Colonic mucosa (tissue), 4 donors: Measurements from ENCODE around the gene CACNB4. TPM values are rescaled to one million over a fixed set of nuclear protein-coding genes. Genes with fewer than 3 reads are reported as not detected.

Experiments
- DNase-seq: peaks from one replicate; pipeline ENCODE4 v3.0.0-alpha.2; 2020
- H3K27ac ChIP-seq: fragments of 200-600 bp; one replicate; pipeline ENCODE4 v1.8.0; 2021
- H3K27me3 ChIP-seq: fragments of 200-600 bp; one replicate; pipeline ENCODE4 v1.8.0; 2021
- H3K36me3 ChIP-seq: fragments of 200-600 bp; one replicate; pipeline ENCODE4 v1.8.0; 2021
- H3K4me1 ChIP-seq: fragments of 200-600 bp; one replicate; pipeline ENCODE4 v1.8.0; 2021; ENCODE audit warnings: mild to moderate bottlenecking
- H3K4me3 ChIP-seq: fragments of 200-600 bp; one replicate; pipeline ENCODE4 v1.8.0; 2021
- H3K9ac ChIP-seq, 2 donors: one replicate each; pipeline ENCODE4 v1.7.0; 2013; ENCODE audit warnings: control low read depth in 2 of 2, low read depth in 2 of 2, low read length in 2 of 2
- H3K9me3 ChIP-seq: fragments of 200-600 bp; one replicate; pipeline ENCODE4 v1.8.0; 2021
- intact Hi-C: fragments of 100-400 bp; cut with DNase I; formaldehyde crosslinking; loops from one replicate; pipeline ENCODE4 v1.14.1; 2022
- total RNA-seq, 2 donors: library from RNA; stranded (reverse); fragmentation: NEBNext Ultra II Directional in 1 of 2; extraction: Animal tissue kit (Norgen Biotek cat#: 25700) in 1 of 2; gene quantifications; one replicate each; pipeline ENCODE4 v1.2.1, GENCODE V29; 2021
- TF ChIP-seq, protein P1 (sequence below): fragments of 200-600 bp; IDR thresholded peaks from one replicate; pipeline ENCODE4 v1.8.0; 2022; ENCODE audit warnings: antibody characterized with exemption, mild to moderate bottlenecking
- donor health status: healthy.
- donor health status: DM: no; HTN: no; CAD: no.
- donor health status: DM: no; HTN: no; CAD: no.

The CACNB4 gene
- total RNA-seq, 2 donors from 2014 or later, result 0.44 to 1.0 TPM

DNA sequence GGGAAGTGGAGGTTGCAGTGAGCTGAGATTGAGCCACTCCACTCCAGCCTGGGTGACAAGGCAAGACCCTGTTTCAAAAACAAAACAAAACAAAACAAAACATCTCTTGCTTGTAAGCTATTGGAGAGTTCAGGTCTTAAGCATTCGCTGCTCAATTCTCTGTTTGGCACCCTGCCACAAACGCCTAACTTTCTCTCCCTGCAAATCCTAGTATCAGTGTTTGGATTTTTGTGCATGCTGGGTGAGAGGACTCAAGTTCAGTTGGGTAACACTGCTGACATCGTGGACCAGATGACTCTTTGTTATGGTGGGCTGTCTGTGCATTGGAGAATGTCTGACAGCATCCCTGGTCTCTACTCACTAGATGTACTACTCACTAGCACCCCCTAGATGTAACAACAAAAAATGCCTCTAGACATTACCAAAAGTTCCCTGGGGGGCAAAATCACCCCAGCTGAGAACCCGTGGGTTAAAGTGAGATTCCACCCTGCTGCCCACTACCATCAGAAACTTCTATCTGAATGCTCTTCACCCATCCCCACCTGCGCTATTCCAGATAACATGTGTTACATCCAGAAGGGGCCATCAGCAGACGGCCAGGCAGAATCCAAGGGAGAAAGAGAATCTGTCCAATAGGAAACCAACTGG, 50.9 kb downstream of the CACNB4 start:
- no peak for DNase-seq
- TF ChIP-seq, protein P1, sequence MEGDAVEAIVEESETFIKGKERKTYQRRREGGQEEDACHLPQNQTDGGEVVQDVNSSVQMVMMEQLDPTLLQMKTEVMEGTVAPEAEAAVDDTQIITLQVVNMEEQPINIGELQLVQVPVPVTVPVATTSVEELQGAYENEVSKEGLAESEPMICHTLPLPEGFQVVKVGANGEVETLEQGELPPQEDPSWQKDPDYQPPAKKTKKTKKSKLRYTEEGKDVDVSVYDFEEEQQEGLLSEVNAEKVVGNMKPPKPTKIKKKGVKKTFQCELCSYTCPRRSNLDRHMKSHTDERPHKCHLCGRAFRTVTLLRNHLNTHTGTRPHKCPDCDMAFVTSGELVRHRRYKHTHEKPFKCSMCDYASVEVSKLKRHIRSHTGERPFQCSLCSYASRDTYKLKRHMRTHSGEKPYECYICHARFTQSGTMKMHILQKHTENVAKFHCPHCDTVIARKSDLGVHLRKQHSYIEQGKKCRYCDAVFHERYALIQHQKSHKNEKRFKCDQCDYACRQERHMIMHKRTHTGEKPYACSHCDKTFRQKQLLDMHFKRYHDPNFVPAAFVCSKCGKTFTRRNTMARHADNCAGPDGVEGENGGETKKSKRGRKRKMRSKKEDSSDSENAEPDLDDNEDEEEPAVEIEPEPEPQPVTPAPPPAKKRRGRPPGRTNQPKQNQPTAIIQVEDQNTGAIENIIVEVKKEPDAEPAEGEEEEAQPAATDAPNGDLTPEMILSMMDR, result peak; percentile 38
- Histone ChIP-seq H3K27ac (no peak overlapping the region), H3K4me3 (no peak overlapping the region), H3K9ac (no peak overlapping the region), H3K9me3 (no peaks in the 10 kb centered on the region), H3K4me1 (no peaks in the 10 kb centered on the region), H3K27me3 (no peaks in the 10 kb centered on the region), H3K36me3 (no peaks in the 10 kb centered on the region)
- intact Hi-C loops, result no loop called here

DNA sequence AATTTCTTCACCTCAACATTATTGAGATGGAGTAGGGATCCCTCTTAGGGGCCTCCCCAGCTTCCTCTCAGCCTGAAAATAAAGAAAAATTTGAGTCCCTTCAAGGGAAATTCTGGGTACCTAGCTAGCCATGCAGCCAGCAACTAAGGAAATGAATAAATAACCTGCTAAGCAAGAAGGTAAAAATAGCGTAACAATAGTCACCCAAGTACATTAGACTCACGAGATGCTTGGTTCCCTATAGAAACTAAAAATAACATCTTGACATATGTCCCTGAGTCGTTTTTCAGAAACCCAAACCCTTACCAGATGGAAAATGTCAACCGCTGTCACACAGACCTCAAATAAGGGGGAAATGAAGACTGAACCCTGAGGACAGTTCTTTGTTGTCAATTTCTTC, 51.9 kb downstream of the CACNB4 start:
- intact Hi-C loops, result no loop called here
- H3K36me3 ChIP-seq, result no peaks in the 10 kb centered on the region

DNA sequence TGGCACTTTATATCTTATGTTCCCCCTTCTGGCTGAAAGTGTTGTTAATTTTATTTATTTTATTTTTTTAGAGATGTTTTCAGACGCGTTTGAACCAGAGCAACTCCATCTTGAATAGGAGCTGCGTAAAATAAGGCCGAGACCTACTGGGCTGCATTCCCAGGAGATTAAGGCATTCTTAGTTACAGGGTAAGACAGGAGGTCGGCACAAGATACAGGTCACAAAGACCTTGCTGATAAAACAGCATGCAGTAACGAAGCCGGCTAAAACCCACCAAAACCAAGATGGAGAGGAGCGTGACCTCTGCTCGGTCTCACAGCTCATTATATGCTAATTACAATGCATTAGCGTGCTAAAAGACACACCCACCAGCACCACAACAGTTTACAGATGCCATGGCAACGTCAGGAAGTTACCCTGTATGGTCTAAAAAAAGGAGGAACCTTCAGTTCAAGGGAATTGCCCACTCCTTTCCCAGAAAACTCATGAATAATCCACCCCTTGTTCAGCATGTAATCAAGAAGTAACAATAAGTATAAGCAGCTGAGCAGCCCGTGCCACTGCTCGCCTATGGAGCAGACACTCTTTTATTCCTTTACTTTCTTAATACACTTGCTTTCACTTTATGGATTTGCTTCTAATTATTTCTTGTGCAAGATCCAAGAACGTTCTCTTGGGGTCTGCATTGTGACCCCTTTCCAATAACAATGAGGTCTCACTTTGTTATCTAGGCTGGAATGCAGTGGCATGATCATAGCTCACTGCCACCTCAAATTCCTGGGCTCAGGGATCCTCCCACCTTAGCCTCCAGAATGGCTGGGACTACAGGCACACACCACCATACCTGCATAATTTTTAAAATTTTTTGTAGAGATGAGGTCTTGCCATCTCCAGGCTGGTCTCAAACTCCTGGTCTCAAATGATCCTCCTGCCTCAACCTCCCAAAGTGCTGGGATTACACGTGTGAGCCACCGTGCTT, 55.9 kb downstream of the CACNB4 start:
- DNase-seq, result no peak
- TF ChIP-seq, protein P1, result no peak
- intact Hi-C loops, result no loop called here
- no peaks in the 10 kb centered on the region for H3K4me1 ChIP-seq
- no peaks in the 10 kb centered on the region for H3K9me3 ChIP-seq
- H3K27me3 ChIP-seq, result no peaks in the 10 kb centered on the region
- H3K9ac ChIP-seq, result no peak overlapping the region
- no peak overlapping the region for H3K4me3 ChIP-seq
- no peaks in the 10 kb centered on the region for H3K36me3 ChIP-seq
- H3K27ac ChIP-seq, result no peak overlapping the region

More for the DNA sequence above, 51.9 kb downstream of the CACNB4 start:
- Histone ChIP-seq H3K4me1 (no peaks in the 10 kb centered on the region), H3K4me3 (no peak overlapping the region), H3K27ac (no peak overlapping the region), H3K27me3 (no peaks in the 10 kb centered on the region), H3K9me3 (no peaks in the 10 kb centered on the region), H3K9ac (no peak overlapping the region)
- TF ChIP-seq, protein P1, result no peak
- DNase-seq, result no peak

DNA sequence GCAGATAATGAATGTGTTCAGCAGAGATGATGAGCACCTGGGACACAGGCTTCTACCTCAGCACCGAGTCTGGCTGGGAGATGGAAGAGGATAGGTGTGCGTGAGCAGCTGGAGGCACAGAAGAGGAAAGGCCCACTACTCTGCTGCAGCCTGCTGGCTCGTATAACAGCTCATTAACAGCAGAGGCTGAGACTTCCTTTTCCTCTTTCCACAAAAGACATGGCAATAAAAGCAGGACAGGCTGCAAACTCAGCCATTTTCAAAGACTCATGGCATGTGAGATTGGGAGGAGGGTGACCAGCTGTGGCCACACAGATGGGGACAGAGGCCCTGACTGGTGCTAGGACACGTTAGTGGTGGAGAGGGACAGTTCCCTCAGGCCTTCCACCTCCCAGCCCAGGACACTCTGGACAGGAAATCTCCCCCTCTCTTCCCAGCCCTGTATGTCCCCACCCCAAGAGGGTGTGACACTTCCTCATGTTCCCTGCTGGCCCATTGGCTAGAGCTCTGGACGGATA, 60.3 kb downstream of the CACNB4 start:
- Histone ChIP-seq H3K4me3 (no peak overlapping the region), H3K36me3 (no peaks in the 10 kb centered on the region), H3K9me3 (no peaks in the 10 kb centered on the region), H3K27ac (no peak overlapping the region), H3K4me1 (no peaks in the 10 kb centered on the region), H3K27me3 (no peaks in the 10 kb centered on the region), H3K9ac (no peak overlapping the region)
- intact Hi-C loops, result loop anchor here (5.0 kb wide), 3 partner anchors 139 to 599 kb away; partner anchors contain the start of genes FMNL2 and STAM2
- DNase-seq, result no peak
- TF ChIP-seq, protein P1, result no peak

DNA sequence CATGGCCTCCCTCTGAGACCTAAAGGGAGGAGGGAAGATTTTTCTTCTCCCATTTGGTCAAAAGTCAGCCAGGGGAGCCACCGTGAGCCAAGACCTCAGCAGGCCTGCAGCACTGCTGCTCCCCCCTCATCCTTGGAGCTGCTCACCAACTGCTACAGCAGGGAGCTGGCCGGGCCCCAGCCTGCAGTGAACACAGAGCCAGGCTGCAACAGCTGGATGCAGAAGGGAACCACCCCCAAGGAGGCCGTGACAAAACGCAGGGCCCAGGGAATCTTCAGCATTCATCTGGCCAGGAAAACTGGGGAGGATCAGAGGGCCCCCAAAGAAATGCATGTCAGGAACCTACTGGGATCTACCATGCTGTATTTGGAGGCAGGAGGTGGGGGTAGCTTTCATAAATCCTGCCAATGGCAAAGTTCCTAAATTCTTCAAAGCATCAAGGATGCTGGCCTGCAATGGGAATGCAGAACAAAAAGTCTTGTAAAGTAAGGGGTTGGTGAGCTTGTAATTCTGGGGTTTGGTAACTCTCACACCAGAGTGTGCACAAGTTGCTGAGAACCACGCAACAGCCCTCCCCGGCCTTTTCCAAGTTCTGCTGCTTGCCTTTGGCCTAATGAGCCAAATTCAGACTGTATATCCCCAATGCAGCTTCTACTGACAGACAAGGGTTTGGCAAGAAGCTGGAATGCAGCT, 61.0 kb downstream of the CACNB4 start:
- H3K4me1 ChIP-seq, result no peaks in the 10 kb centered on the region
- intact Hi-C loops, result loop anchor here (5.0 kb wide), 3 partner anchors 139 to 599 kb away; partner anchors contain the start of genes FMNL2 and STAM2
- H3K4me3 ChIP-seq, result no peak overlapping the region
- H3K27ac ChIP-seq, result no peak overlapping the region
- no peaks in the 10 kb centered on the region for H3K27me3 ChIP-seq
- H3K9me3 ChIP-seq, result no peaks in the 10 kb centered on the region
- no peaks in the 10 kb centered on the region for H3K36me3 ChIP-seq
- DNase-seq, result peak; percentile 40
- TF ChIP-seq, protein P1, result no peak
- no peak overlapping the region for H3K9ac ChIP-seq
